HG02870 (cell line): ENCODE data around the gene PARP15.
A peak's percentile ranks its signal among the peaks of the same experiment; 100 is the strongest.

ENCODE experiments used
- ATAC-seq: cut with Tn5 transposase; IDR thresholded peaks from one replicate; pipeline ENCODE4 v1.9.1; 2021; ENCODE audit warnings: mild to moderate bottlenecking, moderate library complexity; ENCODE audit not compliant: unreplicated experiment

PARP15 gene

DNA sequence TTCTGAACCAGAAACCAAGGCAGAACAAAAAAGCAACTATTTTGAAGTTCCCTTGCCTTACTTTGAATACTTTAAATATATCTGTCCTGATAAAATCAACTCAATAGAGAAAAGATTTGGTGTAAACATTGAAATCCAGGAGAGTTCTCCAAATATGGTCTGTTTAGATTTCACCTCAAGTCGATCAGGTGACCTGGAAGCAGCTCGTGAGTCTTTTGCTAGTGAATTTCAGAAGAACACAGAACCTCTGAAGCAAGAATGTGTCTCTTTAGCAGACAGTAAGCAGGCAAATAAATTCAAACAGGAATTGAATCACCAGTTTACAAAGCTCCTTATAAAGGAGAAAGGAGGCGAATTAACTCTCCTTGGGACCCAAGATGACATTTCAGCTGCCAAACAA is 8.7 kb upstream of the PARP15 start:
- ATAC-seq = no peak

- no peak for ATAC-seq
Observed at GRCh38 chr3:122572940-122573412, 4.5 kb upstream of the PARP15 start.

DNA sequence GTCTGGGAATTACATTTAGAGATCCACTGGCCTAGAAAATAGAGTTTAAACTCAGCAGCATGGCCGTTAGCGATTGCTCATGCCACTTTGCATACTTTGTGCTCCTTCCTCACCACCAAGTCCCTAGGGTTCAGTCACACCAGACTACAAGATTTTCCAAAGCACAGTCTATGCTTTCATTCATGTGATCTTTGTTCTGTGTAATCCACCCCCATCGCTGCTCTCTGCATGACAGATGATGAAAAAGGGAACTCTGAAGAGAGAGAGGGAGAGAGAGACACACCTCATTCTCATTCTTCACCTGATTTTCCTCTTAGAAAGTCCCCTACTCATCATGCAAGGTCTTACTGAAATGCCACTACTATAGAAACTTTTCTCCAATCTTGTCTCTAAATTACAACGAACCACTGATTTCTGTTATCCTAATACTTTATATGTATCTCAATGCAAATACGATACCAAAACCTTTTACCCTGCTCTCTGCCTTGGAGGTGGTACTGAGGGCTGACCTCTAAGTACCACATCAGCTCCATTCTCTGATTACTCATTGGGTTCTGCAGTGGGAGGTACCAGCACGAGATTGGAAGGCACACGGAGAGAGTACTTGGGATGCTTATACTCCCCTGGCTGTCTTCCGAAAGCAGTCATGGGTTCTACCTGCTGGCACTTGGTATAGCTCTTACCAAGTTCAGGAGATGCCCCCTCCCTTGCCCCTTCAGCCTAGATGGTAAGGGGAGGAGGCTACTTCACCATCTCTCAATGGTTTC is 1.1 kb upstream of the PARP15 start:
- ATAC-seq = peak; percentile 84

- no peak for ATAC-seq
Observed at GRCh38 chr3:122578069-122578740, 755 bp downstream of the PARP15 start.

- no peak for ATAC-seq
Observed at GRCh38 chr3:122580470-122580869, 3.0 kb downstream of the PARP15 start.

- ATAC-seq = no peak
Observed at GRCh38 chr3:122581622-122582021, 4.2 kb downstream of the PARP15 start.

- no peak for ATAC-seq
Observed at GRCh38 chr3:122582390-122582789, 4.9 kb downstream of the PARP15 start.

DNA sequence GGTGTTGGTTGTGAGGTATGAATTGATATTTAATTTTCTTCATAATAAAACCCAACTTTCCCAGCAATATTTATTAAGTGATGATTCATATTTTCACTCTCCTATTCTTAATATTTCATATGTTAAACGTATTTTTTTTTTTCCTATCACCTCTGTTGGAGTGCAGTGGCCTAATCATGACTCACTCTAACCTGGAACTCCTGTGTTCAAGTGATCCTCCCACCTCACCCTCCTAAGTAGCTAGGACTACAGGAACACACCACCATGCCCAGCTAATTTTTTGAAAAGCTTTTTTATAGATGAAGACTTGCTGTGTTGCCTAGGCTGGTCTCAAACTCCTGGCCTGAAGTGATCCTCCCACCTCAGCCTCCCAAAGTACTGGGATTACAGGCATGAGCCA is 8.6 kb downstream of the PARP15 start:
- no peak for ATAC-seq

GRCh38 chr3:122586773-122587485 is 9.5 kb downstream of the PARP15 start:
- ATAC-seq = no peak

- no peak for ATAC-seq
Observed at GRCh38 chr3:122587572-122587971, 10.1 kb downstream of the PARP15 start.

GRCh38 chr3:122589297-122589696 is 11.8 kb downstream of the PARP15 start:
- no peak for ATAC-seq

DNA sequence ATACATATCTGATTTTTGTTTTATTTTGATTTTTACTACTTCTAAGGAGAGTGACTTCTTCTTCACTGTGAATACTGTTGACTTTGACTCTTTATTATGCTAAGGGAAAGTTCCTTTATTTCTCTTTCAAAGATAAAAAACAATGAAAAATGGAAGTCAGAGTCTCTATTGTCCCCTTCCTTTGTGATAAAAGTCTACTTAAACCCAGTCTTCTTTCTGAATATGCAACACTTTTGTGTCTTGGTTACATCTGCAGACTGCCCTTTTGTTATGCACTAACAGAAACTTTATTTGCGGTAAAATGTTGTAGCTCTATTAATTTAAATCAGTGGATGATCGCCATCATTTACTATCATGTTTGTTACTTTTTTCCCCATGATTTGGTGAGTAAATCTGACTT is 13.2 kb downstream of the PARP15 start:
- no peak for ATAC-seq

DNA sequence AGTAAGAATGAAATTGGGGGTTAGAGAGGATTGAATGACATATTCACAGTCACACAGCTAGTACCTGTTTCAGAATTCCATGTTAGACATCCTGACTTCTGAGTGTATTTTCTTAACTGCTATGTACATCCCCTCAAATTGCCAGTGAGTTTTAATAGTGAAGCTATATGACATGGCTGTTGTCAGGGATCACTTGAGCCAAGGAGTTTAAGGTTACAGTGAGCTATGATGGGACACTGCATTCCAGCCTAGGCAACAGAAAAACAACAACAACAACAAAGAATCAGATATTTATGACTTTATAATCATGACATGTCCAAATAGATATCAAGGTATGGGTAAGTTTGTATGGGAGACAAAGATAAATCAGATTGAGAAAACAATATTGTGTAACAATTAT is 16.6 kb downstream of the PARP15 start:
- ATAC-seq = no peak

- ATAC-seq = no peak
Observed at GRCh38 chr3:122598151-122598550, 20.7 kb downstream of the PARP15 start.

GRCh38 chr3:122598556-122598955 is 21.1 kb downstream of the PARP15 start:
- ATAC-seq = no peak

- ATAC-seq = no peak
Observed at GRCh38 chr3:122602011-122602710, 24.7 kb downstream of the PARP15 start.

DNA sequence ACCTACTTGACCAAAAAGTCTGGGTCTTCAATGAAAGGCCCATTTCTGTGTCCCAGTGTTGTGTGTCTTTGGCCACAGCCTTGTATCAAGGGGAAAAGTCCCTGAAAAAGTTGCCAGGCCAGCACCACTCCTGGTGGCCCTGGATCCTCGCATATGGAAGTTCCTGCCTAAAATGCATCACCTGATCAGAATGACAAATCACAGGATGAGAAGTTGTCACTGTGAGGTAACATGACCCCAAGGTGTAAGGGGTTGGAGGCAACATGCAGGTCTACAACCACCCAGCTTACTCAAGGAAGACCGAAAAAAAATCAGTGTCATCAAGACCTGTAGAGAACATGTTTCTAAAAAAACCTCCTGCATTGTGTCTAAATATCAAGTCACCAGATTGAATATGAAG is 25.6 kb downstream of the PARP15 start:
- ATAC-seq = no peak

GRCh38 chr3:122606330-122606729 is 28.9 kb downstream of the PARP15 start:
- ATAC-seq = no peak

GRCh38 chr3:122608916-122609315 is 31.5 kb downstream of the PARP15 start:
- ATAC-seq = no peak

DNA sequence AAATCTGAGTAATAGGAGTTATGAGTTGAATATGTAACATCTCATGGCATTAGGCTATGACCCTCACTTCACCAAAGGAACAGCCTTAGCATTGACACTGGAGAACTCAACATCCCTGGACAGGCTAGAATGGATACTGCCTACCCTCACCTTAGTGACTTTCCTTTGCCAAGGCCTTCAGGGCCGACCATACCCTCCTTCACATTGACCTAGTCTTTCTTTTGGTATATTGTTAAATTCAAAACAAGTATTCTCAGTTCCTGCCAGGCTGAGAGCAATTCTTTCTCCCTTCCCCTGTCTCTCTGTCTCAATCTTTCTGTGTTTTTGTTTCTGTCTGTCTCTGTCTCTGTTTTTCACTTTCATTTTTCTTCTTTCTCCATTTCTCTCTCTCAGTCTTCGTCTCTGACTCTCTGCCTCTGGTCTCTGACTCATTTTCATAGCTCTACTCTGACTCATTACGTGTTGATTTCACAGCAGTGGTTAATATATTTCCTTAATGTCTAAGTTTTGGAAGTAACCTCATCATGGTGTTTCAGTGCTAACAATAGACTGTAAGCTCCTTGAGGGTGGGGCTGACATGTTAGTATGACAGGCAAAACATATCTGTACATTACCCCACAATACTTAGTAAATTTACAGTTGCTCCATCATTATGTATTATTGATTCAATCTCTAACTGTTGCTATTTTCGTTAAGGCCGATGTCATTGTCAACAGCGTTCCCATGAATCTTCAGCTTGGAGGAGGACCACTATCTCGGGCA is 32.5 kb downstream of the PARP15 start:
- peak; percentile 95 for ATAC-seq
